ENCODE results near the gene CRAMP1.

GRCh38 chr16:1696863-1697262 lies 84.7 kb downstream of the CRAMP1 start:
- TF ChIP-seq POLR2AphosphoS5 (IDR thresholded peaks at IDR 0.05; ENCODE audit: low read depth, low read length) = no peak
- TF ChIP-seq CTCF (IDR thresholded peaks at IDR 0.05) = no peak
- no peak for TF ChIP-seq SIN3A (IDR thresholded peaks at IDR 0.05; ENCODE audit: borderline replicate concordance, insufficient read depth, low read depth, low read length)
